Epithelial cell of esophagus (primary cell): Measurements from ENCODE around the gene ABHD15.

Experiments used
- DNase-seq: peaks from one replicate; pipeline ENCODE4 v3.0.0; 2010; ENCODE audit warnings: low read depth
- H3K4me3 ChIP-seq: 2 replicates; pipeline ENCODE4 v1.5.1; 2011; ENCODE audit warnings: mild to moderate bottlenecking, low read length, control low read depth
- CTCF ChIP-seq: IDR thresholded peaks from 2 replicates; pipeline ENCODE4 v1.5.1; 2011; ENCODE audit warnings: low read depth, mild to moderate bottlenecking, low read length, control low read depth, inconsistent platforms; ENCODE audit not compliant: insufficient read depth; ENCODE audit errors: missing control alignments

The ABHD15 gene

GRCh38 chr17:29578626-29579485 is 12.0 kb upstream of the ABHD15 start:
- no peak for TF ChIP-seq CTCF
- H3K4me3 ChIP-seq, result no peak overlapping the region
- DNase-seq, result no peak

GRCh38 chr17:29577385-29578211 is 10.8 kb upstream of the ABHD15 start:
- TF ChIP-seq CTCF, result no peak
- no peak for DNase-seq
- no peak overlapping the region for H3K4me3 ChIP-seq

- H3K4me3 ChIP-seq, result no peak overlapping the region
- TF ChIP-seq CTCF, result no peak
- no peak for DNase-seq
Observed at GRCh38 chr17:29577001-29577370, 10.1 kb upstream of the ABHD15 start.

GRCh38 chr17:29576214-29577000 is 9.6 kb upstream of the ABHD15 start:
- no peak for DNase-seq
- TF ChIP-seq CTCF, result no peak
- H3K4me3 ChIP-seq, result no peak overlapping the region

GRCh38 chr17:29575511-29576213 is 8.8 kb upstream of the ABHD15 start:
- no peak for DNase-seq
- no peak overlapping the region for H3K4me3 ChIP-seq
- no peak for TF ChIP-seq CTCF

GRCh38 chr17:29574732-29575510 is 8.1 kb upstream of the ABHD15 start:
- no peak overlapping the region for H3K4me3 ChIP-seq
- TF ChIP-seq CTCF, result no peak
- DNase-seq, result no peak
